Stimulated activated CD8-positive, alpha-beta memory T cell treated with anti-CD3 and anti-CD28 coated beads, Interleukin-7, amount 100 ng/mL, for 4 hours (primary cell): Measurements from ENCODE around the gene ADCY9.

Source experiments
- DNase-seq, 2 donors: peaks; one replicate each; pipeline ENCODE4 v3.0.0-alpha.2; 2020; ENCODE audit warnings: low read depth in 2 of 2

Gene ADCY9

GRCh38 chr16:3912897-3913296 is 203.3 kb downstream of the ADCY9 start:
- no peak for DNase-seq
